K562 (cell line): ENCODE data around the gene NT5DC2. TPM values are rescaled to one million over a fixed set of nuclear protein-coding genes. Genes with fewer than 3 reads are reported as not detected.

ENCODE experiments used
- ETS2 ChIP-seq: IDR thresholded peaks from 2 replicates; pipeline ENCODE4 v1.6.1; 2016; ENCODE audit warnings: borderline replicate concordance, missing genetic modification characterization, mild to moderate bottlenecking, moderate library complexity, missing compliant biosample characterization; ENCODE audit not compliant: poor library complexity, severe bottlenecking
- GABPB1 ChIP-seq: sonication (generic); formaldehyde crosslinking; IDR thresholded peaks from 2 replicates; pipeline ENCODE4 v1.8.0; 2022; ENCODE audit warnings: mild to moderate bottlenecking, missing genetic modification reagents
- GTF2F1 ChIP-seq: IDR thresholded peaks from 2 replicates; pipeline ENCODE4 v1.6.1; 2011; ENCODE audit warnings: low read depth, low read length, improper control_type of control experiment
- HDAC3 ChIP-seq: fragments of 450-650 bp; IDR thresholded peaks from 2 replicates; pipeline ENCODE4 v1.6.1; 2018; ENCODE audit warnings: borderline replicate concordance, mild to moderate bottlenecking, moderate library complexity; ENCODE audit not compliant: partially characterized antibody
- KAT7 ChIP-seq: sonication (generic); formaldehyde crosslinking; IDR thresholded peaks from 2 replicates; pipeline ENCODE4 v1.8.0; 2022; ENCODE audit warnings: missing genetic modification reagents, mild to moderate bottlenecking, borderline replicate concordance
- KDM2B ChIP-seq: fragments of 250-450 bp; sonication (Bioruptor Pico); IDR thresholded peaks from 2 replicates; pipeline ENCODE4 v1.8.0; 2021; ENCODE audit warnings: mild to moderate bottlenecking, moderate library complexity
- MLLT1 ChIP-seq, 2 experiments: fragments of 450-650 bp; IDR thresholded peaks; 2 replicates each; pipeline ENCODE4 v1.6.1; 2016
- NR2C1 ChIP-seq, 2 experiments: fragments of 450-650 bp; IDR thresholded peaks; 2 replicates each; pipeline ENCODE4 v1.6.1; 2017; ENCODE audit warnings: mild to moderate bottlenecking in 2 of 2, antibody characterized with exemption in 1 of 2, inconsistent platforms in 1 of 2, missing compliant biosample characterization in 1 of 2, missing genetic modification characterization in 1 of 2
- RB1 ChIP-seq: fragments of 450-650 bp; IDR thresholded peaks from 2 replicates; pipeline ENCODE4 v1.6.1; 2017; ENCODE audit warnings: low read depth, mild to moderate bottlenecking
- SIN3A ChIP-seq, 2 experiments: fragments of 150-350 bp in 1 of 2; IDR thresholded peaks; 2 replicates each; pipeline ENCODE4 v1.6.1; 2011 to 2016; ENCODE audit warnings: borderline replicate concordance in 2 of 2, low read depth in 2 of 2, low read length in 2 of 2, mild to moderate bottlenecking in 2 of 2, moderate library complexity in 2 of 2; ENCODE audit not compliant: control insufficient read depth in 1 of 2
- SMARCA4 ChIP-seq: fragments of 450-650 bp; IDR thresholded peaks from 2 replicates; pipeline ENCODE4 v1.6.1; 2016
- ZBTB11 ChIP-seq, 3 experiments: fragments of 200-800 bp in 1 of 3; fragments of 250-450 bp in 1 of 3; fragments of 450-650 bp in 1 of 3; sonication (Bioruptor Pico) in 1 of 3; sonication (Bioruptor generic) in 1 of 3; formaldehyde crosslinking in 1 of 3; IDR thresholded peaks; 2 replicates each; pipeline versions ENCODE4 v1.6.1 to v1.8.0; 2016 to 2022; ENCODE audit warnings: mild to moderate bottlenecking in 2 of 3, missing genetic modification characterization in 2 of 3, missing compliant biosample characterization in 1 of 3, moderate library complexity in 1 of 3
- ZFX ChIP-seq: sonication (generic); formaldehyde crosslinking; IDR thresholded peaks from 2 replicates; pipeline ENCODE4 v1.8.0; 2022; ENCODE audit warnings: mild to moderate bottlenecking, missing genetic modification reagents, moderate library complexity
- polyA plus RNA-seq, 8 experiments: library from polyadenylated mRNA; depleted of rRNA in 4 of 8; stranded (reverse) in 5 of 8; unstranded in 3 of 8; fragments of >200 nt; fragmentation: Nextera tagmentation in 2 of 8; fragmentation: Illumina TruSeq in 1 of 8; extraction: Ambion mirVana in 2 of 8; extraction: Trizol in 1 of 8; gene quantifications; 2 replicates each; pipeline versions ENCODE4 v1.2.1 to v1.2.3, GENCODE V29; 2011 to 2014; ENCODE audit warnings: inconsistent platforms in 1 of 8, missing spikeins in 1 of 8
- total RNA-seq, 7 experiments: library from RNA; depleted of rRNA in 6 of 7; stranded (reverse); fragments of >200 nt in 6 of 7; fragmentation: Illumina TruSeq in 2 of 7; extraction: Trizol in 2 of 7; gene quantifications; 2 replicates each; pipeline versions ENCODE4 v1.2.1 to v1.2.3, GENCODE V29; 2011 to 2021; ENCODE audit warnings: low replicate concordance in 1 of 7
- TF ChIP-seq, protein P1 (sequence below): IDR thresholded peaks from 2 replicates; pipeline ENCODE4 v1.6.1; 2014; ENCODE audit warnings: antibody characterized with exemption

NT5DC2 gene
- total and polyA plus RNA-seq, 9 of the 15 experiments (the other 6 are each of a cell fraction or from before 2014, with no cell fraction given) = 25.6 to 168 (median 122) TPM

GRCh38 chr3:52532838-52533622 is 627 bp downstream of the NT5DC2 start (continued):
- TF ChIP-seq ETS2 (tag) (no peak), KAT7 (CRISPR knock-in tag) (peak; percentile 69; the same call in 1 of the 2 replicates), SIN3A (IDR thresholded peaks at IDR 0.05; ENCODE audit: borderline replicate concordance in 2 of 2, control insufficient read depth in 1 of 2, low read depth in 2 of 2, low read length in 2 of 2) (peak in 1 of 2 experiments; percentile 29; a peak in 1 of 4 replicates), ZBTB11 (CRISPR knock-in tag; IDR thresholded peaks at IDR 0.05) (peak in 1 of 3 experiments; percentile 78; a peak in 2 of 6 replicates), HDAC3 (no peak), GTF2F1 (no peak), RB1 (no peak), ZFX (peak; percentile 32; the same call in 1 of the 2 replicates), MLLT1 (IDR thresholded peaks at IDR 0.05) (0 out of 4 replicates have a peak, but pooled peaks of 1 of the 2 experiments have one; percentile 36), NR2C1 (IDR thresholded peaks at IDR 0.05) (no peak), NR2C1 (tag; IDR thresholded peaks at IDR 0.05) (0 out of 2 replicates have a peak, but pooled peaks have one; percentile 4), KDM2B (CRISPR knock-in tag) (peak; percentile 6; the same call in 1 of the 2 replicates), SMARCA4 (0 out of 2 replicates have a peak, but pooled peaks have one; percentile 9), GABPB1 (peak; percentile 58; the same call in 1 of the 2 replicates)
- TF ChIP-seq, protein P1, sequence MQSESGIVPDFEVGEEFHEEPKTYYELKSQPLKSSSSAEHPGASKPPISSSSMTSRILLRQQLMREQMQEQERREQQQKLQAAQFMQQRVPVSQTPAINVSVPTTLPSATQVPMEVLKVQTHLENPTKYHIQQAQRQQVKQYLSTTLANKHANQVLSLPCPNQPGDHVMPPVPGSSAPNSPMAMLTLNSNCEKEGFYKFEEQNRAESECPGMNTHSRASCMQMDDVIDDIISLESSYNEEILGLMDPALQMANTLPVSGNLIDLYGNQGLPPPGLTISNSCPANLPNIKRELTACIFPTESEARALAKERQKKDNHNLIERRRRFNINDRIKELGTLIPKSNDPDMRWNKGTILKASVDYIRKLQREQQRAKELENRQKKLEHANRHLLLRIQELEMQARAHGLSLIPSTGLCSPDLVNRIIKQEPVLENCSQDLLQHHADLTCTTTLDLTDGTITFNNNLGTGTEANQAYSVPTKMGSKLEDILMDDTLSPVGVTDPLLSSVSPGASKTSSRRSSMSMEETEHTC = no peak
